BJ (cell line): ENCODE results near the gene RLBP1. TPM values are rescaled to one million over a fixed set of nuclear protein-coding genes. Genes with fewer than 3 reads are reported as not detected.
A peak's percentile ranks its signal among the peaks of the same experiment; 100 is the strongest.
"Not testable (repeated sequence)": the region's sequence is repeated elsewhere in the genome, so short reads cannot be mapped to it uniquely, and the experiment has no call there.

Experiments
- CTCF ChIA-PET: fragments of 350-600 bp; formaldehyde crosslinking; extraction: SDS; loops from one replicate; lab custom pipeline; 2021; ENCODE audit warnings: antibody characterized with exemption, inconsistent platforms; lab: Yijun Ruan, JAX
- POLR2A ChIA-PET: fragments of 300-600 bp; sonication (Branson Sonifier 250); formaldehyde crosslinking; extraction: SDS; loops from one replicate; lab custom pipeline; 2021; ENCODE audit warnings: antibody characterized with exemption; lab: Charles Lee
- DNase-seq: peaks from one replicate; pipeline ENCODE4 v3.0.0-alpha.2; 2011; ENCODE audit warnings: low read depth
- H3K27me3 ChIP-seq: 2 replicates; pipeline ENCODE4 v1.6.0; 2011; ENCODE audit warnings: low read length; ENCODE audit not compliant: control insufficient read depth, insufficient read depth
- H3K36me3 ChIP-seq: 2 replicates; pipeline ENCODE4 v1.5.1; 2011; ENCODE audit warnings: low read length; ENCODE audit not compliant: control insufficient read depth, insufficient read depth
- H3K4me3 ChIP-seq: 2 replicates; pipeline ENCODE4 v1.5.1; 2011; ENCODE audit warnings: low read depth, mild to moderate bottlenecking, control low read depth, low read length
- CTCF ChIP-seq: IDR thresholded peaks from 2 replicates; pipeline ENCODE4 v1.5.1; 2011; ENCODE audit warnings: low read depth, mild to moderate bottlenecking, control low read depth, inconsistent platforms, low read length, moderate library complexity; ENCODE audit not compliant: insufficient read depth
- polyA plus RNA-seq: library from polyadenylated mRNA; depleted of rRNA; stranded (reverse); fragments of >200 nt; gene quantifications from 2 replicates; pipeline ENCODE4 v1.2.3, GENCODE V29; 2011

The RLBP1 gene
- polyA plus RNA-seq, 1 experiment: not detected

- TF ChIP-seq CTCF: peak; percentile 60
- CTCF ChIA-PET: interaction anchor here (0.6 to 2.4 kb wide), 5 partner anchors 12 to 516 kb away, joined by 3 to 10 read pairs (median 3); no protein-coding TSS in a partner anchor
- Histone ChIP-seq H3K4me3 (peak within 1 kb of the TSS; percentile 75), H3K36me3 (no peaks in the 10 kb centered on the region), H3K27me3 (no peaks in the 10 kb centered on the region)
- POLR2A ChIA-PET: interaction anchor here (0.6 kb wide), 1 partner anchor 65 kb away, joined by 3 read pairs; no protein-coding TSS in a partner anchor
- peak; percentile 62 for DNase-seq
These were observed 22.6 kb upstream of the RLBP1 start, which contains the start of gene FANCI for GRCh38 chr15:89243691-89244573. Gene FANCI, plus strand, starts transcription at chr15:89243979. Its CDS starts 3,669 bp downstream, at chr15:89247648.

- no peak for TF ChIP-seq CTCF
- no peak for DNase-seq
- Histone ChIP-seq H3K4me3 (peak overlapping the region; percentile 75), H3K36me3 (no peaks in the 10 kb centered on the region), H3K27me3 (no peaks in the 10 kb centered on the region; the same call in 1 of the 2 replicates)
- POLR2A ChIA-PET: no interaction called here
- CTCF ChIA-PET: interaction anchor here (0.9 to 2.6 kb wide), 4 partner anchors 12 to 36 kb away, joined by 3 to 11 read pairs (median 8); no protein-coding TSS in a partner anchor
These were observed 21.8 kb upstream of the RLBP1 start for GRCh38 chr15:89243046-89243690.

DNA sequence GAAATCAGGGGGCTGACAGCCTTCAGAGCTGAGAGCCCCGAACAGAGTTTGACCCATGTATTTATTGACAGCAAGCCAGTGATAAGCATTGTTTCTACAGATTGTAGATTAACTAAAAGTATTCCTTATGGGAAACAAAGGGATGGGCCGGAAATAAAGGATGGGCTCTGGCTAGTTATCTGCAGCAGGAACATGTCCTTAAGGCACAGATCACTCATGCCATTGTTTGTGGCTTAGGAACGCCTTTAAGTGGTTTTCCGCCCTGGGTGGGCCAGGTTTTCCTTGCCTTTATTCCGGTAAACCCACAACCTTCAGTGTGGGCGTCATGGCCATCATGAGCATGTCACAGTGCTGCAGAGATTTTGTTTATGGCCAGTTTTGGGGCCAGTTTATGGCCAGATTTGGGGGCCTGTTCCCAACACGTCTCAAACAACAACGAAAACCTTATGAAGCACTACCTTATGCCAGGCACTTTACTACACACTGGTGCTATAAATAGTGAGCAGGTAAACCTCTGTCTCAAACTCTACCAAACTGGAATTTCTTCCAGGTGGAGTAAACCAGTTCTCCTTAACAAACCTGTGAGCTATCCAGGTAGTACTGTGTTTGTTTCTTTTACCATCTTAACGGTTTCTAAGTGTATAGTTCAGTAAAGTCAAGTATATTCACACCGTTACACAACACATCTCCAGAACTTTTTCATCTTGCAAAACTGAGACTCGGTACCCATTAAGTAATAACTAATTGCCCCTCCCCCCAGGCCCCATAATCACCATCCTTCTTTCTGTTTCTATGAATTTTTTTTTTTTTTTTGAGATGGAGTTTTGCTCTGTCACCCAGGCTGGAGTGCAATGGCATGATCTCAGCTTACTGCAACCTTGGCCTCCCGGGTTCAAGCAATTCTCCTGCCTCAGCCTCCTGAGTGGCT is 18.8 kb upstream of the RLBP1 start:
- CTCF ChIA-PET: interaction anchor here (2.6 kb wide), 1 partner anchor 33 kb away, joined by 11 read pairs; no protein-coding TSS in a partner anchor
- POLR2A ChIA-PET, DNase-seq, H3K27me3 ChIP-seq, H3K36me3 ChIP-seq, H3K4me3 ChIP-seq: not testable (repeated sequence)

DNA sequence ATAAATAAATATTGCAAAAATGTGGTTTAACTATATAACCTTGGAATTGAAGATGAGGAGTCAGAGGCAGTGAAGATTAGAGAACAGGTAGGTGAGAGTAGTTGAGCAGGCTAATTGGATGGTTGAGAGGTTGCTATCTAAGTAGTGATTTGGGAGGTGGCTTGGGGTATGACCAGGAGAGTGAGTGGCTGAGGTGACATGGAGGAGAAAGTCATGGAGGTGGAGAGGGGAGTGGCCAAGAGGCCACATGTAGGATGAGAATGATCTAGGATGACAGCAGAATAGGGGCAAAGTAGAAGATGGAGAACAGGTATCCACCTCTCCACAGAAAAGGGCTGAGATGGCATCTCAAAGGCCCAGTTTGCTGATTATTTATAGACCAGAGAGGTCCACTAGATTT is 10.5 kb upstream of the RLBP1 start:
- CTCF ChIA-PET: no interaction called here
- POLR2A ChIA-PET: no interaction called here
- no peak for DNase-seq

More for the DNA sequence above, 10.5 kb upstream of the RLBP1 start:
- Histone ChIP-seq H3K36me3 (no peaks in the 10 kb centered on the region), H3K4me3 (no peak overlapping the region), H3K27me3 (no peaks in the 10 kb centered on the region; the same call in 1 of the 2 replicates)
- TF ChIP-seq CTCF: no peak
